K562 (cell line): ENCODE measurements around the gene PKD2. TPM values are rescaled to one million over a fixed set of nuclear protein-coding genes. Genes with fewer than 3 reads are reported as not detected.

ENCODE experiments used
- ATAC-seq: fragments of 200-7000 bp; cut with Tn5 transposase; 3 replicates; pipeline ENCODE4 v1.9.1; 2020; ENCODE audit warnings: moderate library complexity
- BruUV-seq: library from RNA; stranded (reverse); fragments of 400-500 nt; replicated peaks from 2 replicates; lab custom pipeline; 2021; lab: Mats Ljungman, UMichigan
- CTCF ChIA-PET: fragments of 300-600 bp; formaldehyde crosslinking; extraction: SDS; loops from one replicate; lab custom pipeline; 2021; ENCODE audit warnings: low intra/inter-chr PET ratio; lab: Yijun Ruan, JAX
- POLR2A ChIA-PET: fragments of 300-600, 350-650 bp; sonication (Branson Sonifier 250); formaldehyde crosslinking; extraction: SDS; loops from one replicate; lab custom pipeline; 2021; ENCODE audit warnings: antibody characterized with exemption, inconsistent platforms; lab: Yijun Ruan, JAX
- DNase-seq, 4 experiments: peaks; one replicate each; pipeline versions ENCODE4 v3.0.0 to v3.0.0-alpha.2; 2011 to 2018; ENCODE audit warnings: low spot score in 3 of 4, mixed read lengths in 3 of 4; ENCODE audit errors: extremely low read depth in 1 of 4
- FAIRE-seq: peaks from 2 replicates; lab custom pipeline; 2011; peaks lifted over from hg19 to GRCh38; lab: Jason Lieb, UNC
- H2AFZ ChIP-seq: 2 replicates; pipeline ENCODE4 v1.6.0; 2011; ENCODE audit warnings: low read depth, low read length, control low read depth, inconsistent platforms
- H3K27ac ChIP-seq: fragments of 200-600 bp; 3 replicates; pipeline ENCODE4 v1.8.0; 2011; ENCODE audit warnings: low read depth, mild to moderate bottlenecking, control low read depth, inconsistent platforms, low read length, moderate library complexity, mixed read lengths; ENCODE audit errors: extremely low read depth
- H3K27me3 ChIP-seq, 2 experiments: fragments of 300-600 bp in 1 of 2; 2 replicates in 1 of 2; 3 replicates in 1 of 2; pipeline versions ENCODE4 v1.6.0 to v1.8.0; 2011; ENCODE audit warnings: inconsistent platforms in 2 of 2, low read length in 2 of 2, mild to moderate bottlenecking in 1 of 2, mixed read lengths in 1 of 2, moderate library complexity in 1 of 2; ENCODE audit not compliant: control insufficient read depth in 2 of 2, insufficient read depth in 2 of 2
- H3K36me3 ChIP-seq: fragments of 300-600 bp; 3 replicates; pipeline ENCODE4 v1.8.0; 2011; ENCODE audit warnings: mild to moderate bottlenecking, low read length, inconsistent platforms; ENCODE audit not compliant: control insufficient read depth, insufficient read depth
- H3K4me1 ChIP-seq, 2 experiments: fragments of 200-600 bp in 1 of 2; replicated peaks in 1 of 2; 2 replicates in 1 of 2; 3 replicates in 1 of 2; pipeline versions ENCODE4 v1.5.1 to v1.8.0; 2011; ENCODE audit warnings: inconsistent platforms in 2 of 2, low read length in 2 of 2, mild to moderate bottlenecking in 1 of 2, mixed read lengths in 1 of 2, moderate library complexity in 1 of 2; ENCODE audit not compliant: control insufficient read depth in 2 of 2, insufficient read depth in 2 of 2
- H3K4me2 ChIP-seq: 2 replicates; pipeline ENCODE4 v1.6.1; 2011; ENCODE audit warnings: low read length, control low read depth, inconsistent platforms, mixed read lengths; ENCODE audit not compliant: insufficient read depth
- H3K4me3 ChIP-seq: fragments of 200-600 bp; sonication (generic), shearing (Covaris generic); 2 replicates; pipeline ENCODE4 v1.5.1; 2016; ENCODE audit warnings: control low read depth, inconsistent platforms
- H3K79me2 ChIP-seq: fragments of 200-600 bp; 3 replicates; pipeline ENCODE4 v1.8.0; 2011; ENCODE audit warnings: low read length, inconsistent platforms; ENCODE audit not compliant: control insufficient read depth, insufficient read depth
- H3K9ac ChIP-seq, 2 experiments: 2 replicates each; pipeline versions ENCODE4 v1.6.0 to v1.6.1; 2011; ENCODE audit warnings: low read depth in 2 of 2, low read length in 2 of 2, control low read depth in 1 of 2, inconsistent platforms in 1 of 2, mild to moderate bottlenecking in 1 of 2, mixed read lengths in 1 of 2; ENCODE audit not compliant: insufficient read depth in 1 of 2
- H3K9me1 ChIP-seq: one replicate; pipeline ENCODE4 v1.6.0; 2011; ENCODE audit warnings: inconsistent platforms, mild to moderate bottlenecking, low read length, moderate library complexity; ENCODE audit not compliant: control insufficient read depth, insufficient read depth
- H3K9me3 ChIP-seq: replicated peaks from 2 replicates; pipeline ENCODE4 v1.5.1; 2011; ENCODE audit warnings: low read depth, low read length, inconsistent platforms; ENCODE audit not compliant: control insufficient read depth, insufficient read depth
- H4K20me1 ChIP-seq: replicated peaks from 2 replicates; pipeline ENCODE4 v1.6.1; 2011; ENCODE audit warnings: low read length, inconsistent platforms, mixed read lengths; ENCODE audit not compliant: control insufficient read depth, insufficient read depth
- CBFA2T3 ChIP-seq: fragments of 450-650 bp; IDR thresholded peaks from 2 replicates; pipeline ENCODE4 v1.6.1; 2017
- CHD1 ChIP-seq: fragments of 200-600 bp; sonication (generic); IDR thresholded peaks from one replicate; pipeline ENCODE4 v1.6.1; 2012; ENCODE audit warnings: mild to moderate bottlenecking, moderate library complexity, low read length, inconsistent platforms
- MED1 ChIP-seq: sonication (generic); formaldehyde crosslinking; IDR thresholded peaks from 2 replicates; pipeline ENCODE4 v1.8.1; 2023; ENCODE audit warnings: missing genetic modification reagents, borderline replicate concordance
- NUFIP1 ChIP-seq: fragments of 450-650 bp; IDR thresholded peaks from 2 replicates; pipeline ENCODE4 v1.6.1; 2018; ENCODE audit not compliant: partially characterized antibody
- ZNF3 ChIP-seq: fragments of 250-450 bp; sonication (Bioruptor Pico); IDR thresholded peaks from 2 replicates; pipeline ENCODE4 v1.5.0; 2021; ENCODE audit warnings: mild to moderate bottlenecking, moderate library complexity
- WGBS: fragments of 100-300 bp; shearing (Covaris generic); methylation state at CpG from one replicate; pipeline ENCODE4 v1.1.6; 2016; ENCODE audit warnings: low coverage, mixed read lengths; ENCODE audit not compliant: insufficient coverage; ENCODE audit errors: missing lambda C conversion rate; 5-methylcytosine and 5-hydroxymethylcytosine counted together
- in situ Hi-C: fragments of 300-500 bp; cut with MboI; formaldehyde crosslinking; loops from 4 replicates; pipeline ENCODE4 v1.15.0; 2018; ENCODE audit warnings: inconsistent platforms, mixed read lengths
- intact Hi-C: fragments of 100-400 bp; cut with micrococcal nuclease; formaldehyde crosslinking; loops from 2 replicates; pipeline ENCODE4 v1.14.2; 2022
- polyA plus RNA-seq, 8 experiments: library from polyadenylated mRNA; depleted of rRNA in 4 of 8; stranded (reverse) in 5 of 8; unstranded in 3 of 8; fragments of >200 nt; fragmentation: Nextera tagmentation in 2 of 8; fragmentation: Illumina TruSeq in 1 of 8; extraction: Ambion mirVana in 2 of 8; extraction: Trizol in 1 of 8; gene quantifications; 2 replicates each; pipeline versions ENCODE4 v1.2.1 to v1.2.3, GENCODE V29; 2011 to 2014; ENCODE audit warnings: inconsistent platforms in 1 of 8, missing spikeins in 1 of 8
- total RNA-seq, 7 experiments: library from RNA; depleted of rRNA in 6 of 7; stranded (reverse); fragments of >200 nt in 6 of 7; fragmentation: Illumina TruSeq in 2 of 7; extraction: Trizol in 2 of 7; gene quantifications; 2 replicates each; pipeline versions ENCODE4 v1.2.1 to v1.2.3, GENCODE V29; 2011 to 2021; ENCODE audit warnings: low replicate concordance in 1 of 7

PKD2 gene
- total and polyA plus RNA-seq, 9 of the 15 experiments (the other 6 are each of a cell fraction or from before 2014, with no cell fraction given) = 0.11 to 1.2 (median 0.47) TPM

- TF ChIP-seq MED1 = no peak
- no peak for TF ChIP-seq NUFIP1
- TF ChIP-seq ZNF3 (CRISPR knock-in tag) = no peak
Measured at GRCh38 chr4:88101165-88101564, 93.7 kb downstream of the PKD2 start (continued).

GRCh38 chr4:88102026-88102425 is 94.6 kb downstream of the PKD2 start:
- Histone ChIP-seq H3K9ac (no peak overlapping the region), H4K20me1 (no peaks in the 10 kb centered on the region), H3K9me3 (no peaks in the 10 kb centered on the region), H3K36me3 (no peaks in the 10 kb centered on the region), H3K4me1 (no peaks in the 10 kb centered on the region), H3K9me1 (no peaks in the 10 kb centered on the region), H2AFZ (no peak overlapping the region), H3K4me3 (no peak overlapping the region), H3K27ac (no peak overlapping the region), H3K4me2 (no peak overlapping the region), H3K79me2 (no peaks in the 10 kb centered on the region), H3K27me3 (no peaks in the 10 kb centered on the region; a peak in 1 of 5 replicates)
- TF ChIP-seq CBFA2T3 (0 out of 2 replicates have a peak, but pooled peaks have one; percentile 5), CHD1 (no peak)
- CTCF ChIA-PET = interaction anchor here (0.6 kb wide), 1 partner anchor 1328 kb away, joined by 5 read pairs; no protein-coding TSS in a partner anchor
- DNase-seq (no peak), FAIRE-seq (no peak), ATAC-seq (no peak)
- in situ Hi-C loops (no loop called here), intact Hi-C loops (no loop called here)
- POLR2A ChIA-PET = interaction anchor here (0.6 kb wide), 1 partner anchor 42 kb away, joined by 4 read pairs; no protein-coding TSS in a partner anchor
- 3% methylated on average over 7 of the region's 7 CpGs for WGBS
- BruUV-seq = no TSS peak
